Sigmoid colon (tissue), 7 donors: ENCODE measurements around the gene ETNPPL. TPM values are rescaled to one million over a fixed set of nuclear protein-coding genes. Genes with fewer than 3 reads are reported as not detected.

Experiments
- DNase-seq: peaks from one replicate; pipeline ENCODE4 v3.0.0-alpha.2; 2019
- H3K27ac ChIP-seq, 4 donors: fragments of 200-600 bp; sonication (generic); one replicate each; pipeline ENCODE4 v1.5.1; 2016 to 2019; ENCODE audit warnings: mild to moderate bottlenecking in 1 of 4
- H3K27me3 ChIP-seq, 3 donors: fragments of 200-600 bp; sonication (generic); one replicate each; pipeline ENCODE4 v1.5.1; 2019; ENCODE audit warnings: mild to moderate bottlenecking in 1 of 3
- H3K36me3 ChIP-seq, 4 donors: fragments of 200-600 bp; sonication (generic); one replicate each; pipeline ENCODE4 v1.5.1; 2016 to 2019
- H3K4me1 ChIP-seq, 4 donors: fragments of 200-600 bp; sonication (generic); one replicate each; pipeline ENCODE4 v1.5.1; 2017 to 2019
- H3K4me3 ChIP-seq, 4 donors: fragments of 200-600 bp; sonication (generic); one replicate each; pipeline ENCODE4 v1.5.1; 2017 to 2019; ENCODE audit warnings: mild to moderate bottlenecking in 2 of 4, moderate library complexity in 1 of 4
- H3K9me3 ChIP-seq, 4 donors: fragments of 200-600 bp in 3 of 4; sonication (generic) in 3 of 4; one replicate each; pipeline versions ENCODE4 v1.5.1 to v1.6.1; 2013 to 2019
- EP300 ChIP-seq, 4 donors: sonication (generic); formaldehyde crosslinking; IDR thresholded peaks; one replicate each; pipeline ENCODE4 v1.6.1; 2017; ENCODE audit warnings: antibody characterized with exemption in 4 of 4
- POLR2A ChIP-seq, 2 donors: fragments of 450-650 bp; IDR thresholded peaks; one replicate each; pipeline ENCODE4 v1.6.1; 2016; ENCODE audit warnings: antibody characterized with exemption in 2 of 2, mild to moderate bottlenecking in 2 of 2, moderate library complexity in 2 of 2
- POLR2AphosphoS5 ChIP-seq, 4 donors: sonication (generic); formaldehyde crosslinking; IDR thresholded peaks; one replicate each; pipeline ENCODE4 v1.6.1; 2017; ENCODE audit warnings: antibody characterized with exemption in 4 of 4
- WGBS, 2 donors: extraction: QIAGEN DNeasy Blood & Tissue Kit; methylation state at CpG; one replicate each; pipeline ENCODE4 v1.1.7; 2013; 5-methylcytosine and 5-hydroxymethylcytosine counted together
- intact Hi-C: fragments of 100-400 bp; cut with DNase I; formaldehyde crosslinking; loops from one replicate; pipeline ENCODE4 v1.15.1; 2023
- polyA plus RNA-seq, 3 donors: library from polyadenylated mRNA; stranded (reverse); fragments of 200-250 nt; gene quantifications; one replicate each; pipeline ENCODE4 v1.2.3, GENCODE V29; 2013
- total RNA-seq, 4 donors: library from RNA; depleted of rRNA; stranded (reverse); fragments of >200 nt; gene quantifications; one replicate each; pipeline ENCODE4 v1.1.0, GENCODE V29; 2016
- TF ChIP-seq, protein P1 (sequence below), 4 experiments: fragments of 450-650 bp in 3 of 4; fragments of 200-600 bp in 1 of 4; IDR thresholded peaks; one replicate each; pipeline ENCODE4 v1.5.1; 2016 to 2019; ENCODE audit warnings: antibody characterized with exemption in 4 of 4, mild to moderate bottlenecking in 3 of 4, moderate library complexity in 2 of 4
- donor health status: healthy with polysubstance abuse.
- donor health status: Bipolar disorder and iron deficiency.
- donor health status: healthy.

Gene ETNPPL
- total RNA-seq (under 1 TPM in 1 of 4 donors, not detected in 3; 0.36 TPM), polyA plus RNA-seq (not detected)

DNA sequence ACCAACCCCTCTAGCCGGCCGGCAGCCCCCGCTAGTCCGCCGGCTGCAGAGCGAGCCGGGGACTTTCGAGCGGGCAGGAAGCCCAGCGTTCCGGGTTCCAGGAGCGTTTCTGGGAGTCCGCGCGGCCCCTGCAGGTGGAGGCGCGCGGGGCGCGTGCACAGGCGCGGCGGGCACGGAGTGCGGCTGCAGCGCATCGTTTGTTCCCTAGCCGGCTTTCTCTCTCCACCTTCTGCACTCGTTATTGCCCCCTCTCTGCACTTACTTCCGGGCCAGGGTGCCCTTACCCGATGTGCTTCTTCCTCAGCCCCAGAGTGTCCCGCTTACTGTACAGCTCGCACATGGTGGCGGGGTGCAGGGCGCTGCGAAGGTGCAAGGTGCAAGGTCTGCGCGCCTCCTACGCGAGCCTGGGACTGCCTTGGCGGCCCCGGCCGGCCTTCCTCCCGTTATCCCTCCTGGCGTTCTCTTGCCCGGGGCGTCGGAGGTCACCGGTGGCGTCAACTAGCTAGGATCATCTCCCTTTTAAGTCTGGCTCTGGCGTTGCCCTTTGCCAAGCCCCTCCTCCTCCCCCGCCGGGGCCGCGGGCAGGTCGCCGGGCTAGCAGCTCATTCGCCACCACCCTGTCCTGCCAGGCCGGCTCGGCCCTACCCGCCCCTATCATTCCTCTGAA is at the start of gene ETNPPL:
Gene ETNPPL (minus strand): TSS at position 495 of the 667 bp plus-strand sequence. CDS start 155 bp downstream, at position 340.
- Histone ChIP-seq H3K27ac (no peak within 1 kb of the TSS), H3K4me1 (peaks cover 0 to 13% (median 12%) of the 10 kb centered on the region in 4 donors), H3K27me3 (peaks cover 0 to 43% (median 0%) of the 10 kb centered on the region in 3 donors), H3K9me3 (no peaks in the 10 kb centered on the region), H3K36me3 (no peaks in the 10 kb centered on the region), H3K4me3 (peak within 1 kb of the TSS; percentile 25 to 57 (median 50))
- WGBS, 2 donors = 0 to 1% methylated on average over 61 of the region's 61 CpGs
- TF ChIP-seq POLR2AphosphoS5 (IDR thresholded peaks at IDR 0.05) = no peak
- TF ChIP-seq EP300 (IDR thresholded peaks at IDR 0.05) = no peak
- TF ChIP-seq POLR2A (IDR thresholded peaks at IDR 0.05) = no peak
- TF ChIP-seq, protein P1, sequence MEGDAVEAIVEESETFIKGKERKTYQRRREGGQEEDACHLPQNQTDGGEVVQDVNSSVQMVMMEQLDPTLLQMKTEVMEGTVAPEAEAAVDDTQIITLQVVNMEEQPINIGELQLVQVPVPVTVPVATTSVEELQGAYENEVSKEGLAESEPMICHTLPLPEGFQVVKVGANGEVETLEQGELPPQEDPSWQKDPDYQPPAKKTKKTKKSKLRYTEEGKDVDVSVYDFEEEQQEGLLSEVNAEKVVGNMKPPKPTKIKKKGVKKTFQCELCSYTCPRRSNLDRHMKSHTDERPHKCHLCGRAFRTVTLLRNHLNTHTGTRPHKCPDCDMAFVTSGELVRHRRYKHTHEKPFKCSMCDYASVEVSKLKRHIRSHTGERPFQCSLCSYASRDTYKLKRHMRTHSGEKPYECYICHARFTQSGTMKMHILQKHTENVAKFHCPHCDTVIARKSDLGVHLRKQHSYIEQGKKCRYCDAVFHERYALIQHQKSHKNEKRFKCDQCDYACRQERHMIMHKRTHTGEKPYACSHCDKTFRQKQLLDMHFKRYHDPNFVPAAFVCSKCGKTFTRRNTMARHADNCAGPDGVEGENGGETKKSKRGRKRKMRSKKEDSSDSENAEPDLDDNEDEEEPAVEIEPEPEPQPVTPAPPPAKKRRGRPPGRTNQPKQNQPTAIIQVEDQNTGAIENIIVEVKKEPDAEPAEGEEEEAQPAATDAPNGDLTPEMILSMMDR (IDR thresholded peaks at IDR 0.05) = no peak
- peak; percentile 62 for DNase-seq
- intact Hi-C loops = no loop called here

DNA sequence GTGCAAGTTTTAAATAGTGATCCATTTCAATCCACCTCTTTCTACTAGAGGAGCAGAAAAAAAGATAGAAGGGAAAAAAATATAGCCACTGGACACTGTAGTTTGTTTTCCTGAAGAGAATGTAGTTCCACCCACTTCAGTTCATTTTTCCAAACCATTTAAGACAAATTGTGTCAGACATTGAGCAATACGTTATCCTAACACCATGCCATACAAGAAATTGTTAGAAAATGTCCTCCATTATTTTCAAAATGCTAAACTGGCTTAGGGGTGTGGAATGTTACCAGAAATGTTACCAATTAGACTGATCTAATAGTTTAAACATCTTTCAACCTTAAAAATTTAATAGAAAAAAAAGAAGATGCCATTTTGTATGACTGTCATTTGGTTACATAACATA is 48.6 kb upstream of the ETNPPL start:
- H3K9me3 ChIP-seq = no peaks in the 10 kb centered on the region
- intact Hi-C loops = no loop called here
- no peaks in the 10 kb centered on the region for H3K36me3 ChIP-seq
- TF ChIP-seq, protein P1 (IDR thresholded peaks at IDR 0.05) = no peak
- TF ChIP-seq EP300 (IDR thresholded peaks at IDR 0.05) (no peak), POLR2AphosphoS5 (IDR thresholded peaks at IDR 0.05) (no peak), POLR2A (IDR thresholded peaks at IDR 0.05) (no peak)
- H3K4me3 ChIP-seq = no peak overlapping the region
- no peaks in the 10 kb centered on the region for H3K27me3 ChIP-seq
- H3K4me1 ChIP-seq = no peaks in the 10 kb centered on the region
- H3K27ac ChIP-seq = no peak overlapping the region
- 80 to 81% methylated on average over 1 of the region's 1 CpG for WGBS, 2 donors
- no peak for DNase-seq

DNA sequence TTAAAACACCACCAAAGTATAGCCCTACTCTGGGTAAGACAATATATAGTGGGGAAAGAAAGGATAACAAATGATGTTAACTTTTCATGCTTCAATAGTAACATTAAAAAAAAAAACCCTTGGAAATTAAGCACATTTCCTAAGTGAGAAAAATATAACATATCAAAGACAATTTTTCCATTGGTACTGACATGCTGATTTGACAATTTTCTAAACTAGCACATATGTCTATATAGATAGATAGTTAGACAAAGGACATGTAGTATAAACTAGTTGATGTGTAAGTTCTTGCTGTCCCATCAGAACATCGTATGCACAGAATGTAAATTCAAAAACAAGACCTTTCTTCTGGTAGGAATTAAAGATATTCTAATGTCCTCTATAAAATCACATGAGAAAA is 47.2 kb upstream of the ETNPPL start:
- no peak for DNase-seq
- whole genome bisulfite sequencing, 2 donors = 82 to 84% methylated on average over 1 of the region's 1 CpG
- no peak overlapping the region for H3K27ac ChIP-seq
- no peaks in the 10 kb centered on the region for H3K4me1 ChIP-seq
- no peaks in the 10 kb centered on the region for H3K27me3 ChIP-seq
- H3K36me3 ChIP-seq = no peaks in the 10 kb centered on the region
- no peak overlapping the region for H3K4me3 ChIP-seq
- TF ChIP-seq EP300 (IDR thresholded peaks at IDR 0.05) = no peak
- TF ChIP-seq POLR2A (IDR thresholded peaks at IDR 0.05) = no peak
- TF ChIP-seq, protein P1 (IDR thresholded peaks at IDR 0.05) = no peak
- no peak for TF ChIP-seq POLR2AphosphoS5 (IDR thresholded peaks at IDR 0.05)
- intact Hi-C loops = no loop called here
- no peaks in the 10 kb centered on the region for H3K9me3 ChIP-seq

DNA sequence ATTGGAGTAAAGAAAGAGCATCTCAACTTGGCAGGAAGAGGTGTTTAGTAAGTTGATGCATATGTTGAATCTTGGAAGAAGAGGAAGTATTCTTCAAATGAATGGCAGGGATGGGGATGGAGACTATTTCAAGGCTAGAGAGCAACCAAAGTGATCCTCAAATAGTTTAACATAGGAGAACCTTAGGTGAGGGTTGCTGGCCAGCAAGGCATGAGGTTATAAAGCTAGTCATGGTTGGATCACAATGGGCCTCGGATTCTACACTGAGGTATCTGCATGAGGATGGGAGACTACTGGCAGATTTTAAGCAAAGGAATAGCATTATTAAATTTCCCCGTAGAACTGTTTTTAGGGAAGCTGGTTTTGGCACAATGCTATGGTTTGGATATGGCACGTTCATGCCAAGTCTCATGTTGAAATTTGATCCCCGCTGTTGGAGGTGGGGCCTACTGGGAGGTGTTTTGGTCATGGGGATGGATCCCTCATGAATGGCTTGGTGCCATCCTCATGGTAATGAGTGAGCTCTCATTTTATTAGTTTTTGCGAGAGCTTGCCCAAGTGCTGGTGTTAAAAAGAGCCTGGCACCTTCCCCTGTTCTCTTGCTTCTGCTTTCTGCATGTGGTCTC is 41.9 kb upstream of the ETNPPL start:
- Histone ChIP-seq H3K36me3 (no peaks in the 10 kb centered on the region), H3K27ac (no peak overlapping the region), H3K4me3 (no peak overlapping the region), H3K4me1 (no peaks in the 10 kb centered on the region), H3K27me3 (no peaks in the 10 kb centered on the region), H3K9me3 (no peaks in the 10 kb centered on the region)
- intact Hi-C loops = no loop called here
- TF ChIP-seq, protein P1 (IDR thresholded peaks at IDR 0.05) = no peak
- TF ChIP-seq EP300 (IDR thresholded peaks at IDR 0.05) (no peak), POLR2A (IDR thresholded peaks at IDR 0.05) (no peak), POLR2AphosphoS5 (IDR thresholded peaks at IDR 0.05) (no peak)
- DNase-seq = no peak
- 82 to 89% methylated on average over 5 of the region's 5 CpGs for WGBS, 2 donors
